Non-pigmented ciliary epithelial cell (primary cell): Measurements from ENCODE around the gene DNAJC4.

Experiments
- DNase-seq: peaks from one replicate; pipeline ENCODE4 v3.0.0-alpha.2; 2010; ENCODE audit warnings: low read depth

The DNAJC4 gene

GRCh38 chr11:64208796-64209562 is 21.4 kb upstream of the DNAJC4 start:
- no peak for DNase-seq

GRCh38 chr11:64209563-64209843 is 20.8 kb upstream of the DNAJC4 start:
- DNase-seq, result no peak

GRCh38 chr11:64210301-64211020 is 19.9 kb upstream of the DNAJC4 start:
- no peak for DNase-seq

GRCh38 chr11:64211181-64211872 is 19.0 kb upstream of the DNAJC4 start:
- no peak for DNase-seq

- no peak for DNase-seq
Observed at GRCh38 chr11:64216879-64217278, 13.5 kb upstream of the DNAJC4 start.

- DNase-seq, result no peak
Observed at GRCh38 chr11:64218628-64219353, 11.6 kb upstream of the DNAJC4 start.

- no peak for DNase-seq
Observed at GRCh38 chr11:64219354-64219684, 11.0 kb upstream of the DNAJC4 start.

GRCh38 chr11:64219755-64220154 is 10.6 kb upstream of the DNAJC4 start:
- no peak for DNase-seq

GRCh38 chr11:64220271-64220670 is 10.1 kb upstream of the DNAJC4 start:
- DNase-seq, result no peak

- no peak for DNase-seq
Observed at GRCh38 chr11:64220798-64221197, 9.6 kb upstream of the DNAJC4 start.

- no peak for DNase-seq
Observed at GRCh38 chr11:64222651-64223000, 7.7 kb upstream of the DNAJC4 start.

GRCh38 chr11:64223001-64223651 is 7.2 kb upstream of the DNAJC4 start:
- no peak for DNase-seq

- no peak for DNase-seq
Observed at GRCh38 chr11:64224151-64224890, 6.0 kb upstream of the DNAJC4 start.

GRCh38 chr11:64224891-64225607 is 5.3 kb upstream of the DNAJC4 start:
- DNase-seq, result no peak

- no peak for DNase-seq
Observed at GRCh38 chr11:64225608-64226506, 4.5 kb upstream of the DNAJC4 start, which contains the start of the genes NUDT22 and TRPT1. Gene NUDT22 (plus strand): TSS chr11:64226274. CDS start chr11:64226653, 379 bp downstream. Gene TRPT1 (minus strand): TSS chr11:64226186. CDS start chr11:64225860, 326 bp downstream.

GRCh38 chr11:64226507-64227051 is 3.8 kb upstream of the DNAJC4 start:
- DNase-seq, result no peak

GRCh38 chr11:64227405-64227956 is 2.9 kb upstream of the DNAJC4 start:
- DNase-seq, result no peak

GRCh38 chr11:64229090-64229743 is 1.1 kb upstream of the DNAJC4 start:
- DNase-seq, result no peak
